Muscle of leg (tissue), 11 donors: ENCODE measurements around the gene KRTAP9-2. TPM values are rescaled to one million over a fixed set of nuclear protein-coding genes. Genes with fewer than 3 reads are reported as not detected.
"Not testable (repeated sequence)": the region's sequence is repeated elsewhere in the genome, so short reads cannot be mapped to it uniquely, and the experiment has no call there.

ENCODE experiments used
- DNase-seq: peaks from one replicate; pipeline ENCODE4 v3.0.0; 2013
- H3K27ac ChIP-seq: one replicate; pipeline ENCODE4 v1.5.1; 2013; ENCODE audit warnings: mild to moderate bottlenecking, low read length, control low read depth
- H3K27me3 ChIP-seq: one replicate; pipeline ENCODE4 v1.6.1; 2013; ENCODE audit warnings: low read length; ENCODE audit not compliant: control insufficient read depth, insufficient read depth
- H3K36me3 ChIP-seq: one replicate; pipeline ENCODE4 v1.6.1; 2013; ENCODE audit warnings: low read length; ENCODE audit not compliant: control insufficient read depth, insufficient read depth
- H3K4me1 ChIP-seq: one replicate; pipeline ENCODE4 v1.6.1; 2013; ENCODE audit warnings: low read length; ENCODE audit not compliant: control insufficient read depth, insufficient read depth
- H3K4me3 ChIP-seq: one replicate; pipeline ENCODE4 v1.5.1; 2013; ENCODE audit warnings: low read length, control low read depth
- H3K9me3 ChIP-seq: replicated peaks from 2 replicates; pipeline ENCODE4 v1.6.1; 2013; ENCODE audit warnings: low read depth, low read length; ENCODE audit not compliant: control insufficient read depth
- WGBS: methylation state at CpG from one replicate; pipeline ENCODE4 v1.1.5; 2013; ENCODE audit warnings: missing lambda C conversion rate; ENCODE audit not compliant: insufficient coverage; 5-methylcytosine and 5-hydroxymethylcytosine counted together
- polyA plus RNA-seq, 8 donors: library from polyadenylated mRNA; unstranded; fragments of 120-200 nt; gene quantifications; one replicate each; pipeline versions ENCODE4 v1.2.1 to v1.2.3, GENCODE V29; 2013; ENCODE audit warnings: inconsistent platforms in 1 of 8, low replicate concordance in 1 of 8; ENCODE audit not compliant: insufficient read length in 8 of 8, insufficient read depth in 1 of 8
- total RNA-seq: library from RNA; stranded (reverse); fragments of 120-200 nt; gene quantifications from one replicate; pipeline ENCODE4 v1.2.4, GENCODE V29; 2013

The KRTAP9-2 gene
- total and polyA plus RNA-seq, 9 donors = not detected

DNA sequence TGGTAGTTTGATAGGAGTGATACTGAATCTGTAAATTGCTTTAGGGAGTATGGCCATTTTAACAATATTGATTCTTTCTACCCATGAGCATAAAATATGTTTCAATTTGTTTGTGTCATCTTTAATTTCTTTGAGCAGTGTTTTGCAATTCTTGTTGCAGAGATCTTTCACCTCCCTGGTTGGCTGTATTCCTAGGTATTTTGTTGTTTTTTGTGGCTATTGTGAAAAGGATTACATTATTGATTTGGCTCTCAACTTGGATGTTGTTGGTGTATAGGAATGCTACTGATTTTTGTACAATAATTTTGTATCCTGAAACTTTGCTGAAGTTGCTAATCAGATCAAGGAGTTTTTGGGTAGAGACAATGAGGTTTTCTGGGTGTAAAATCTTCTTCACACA lies 32.0 kb downstream of the KRTAP9-2 start:
- DNase-seq = no peak
- no peaks in the 10 kb centered on the region for H3K9me3 ChIP-seq
- H3K4me1 ChIP-seq = no peaks in the 10 kb centered on the region
- no peak overlapping the region for H3K4me3 ChIP-seq
- H3K27me3 ChIP-seq = peaks cover 5% of the 10 kb centered on the region
- no peaks in the 10 kb centered on the region for H3K36me3 ChIP-seq
- no peak overlapping the region for H3K27ac ChIP-seq

- 100% methylated on average over 1 of the region's 2 CpGs for WGBS
- Histone ChIP-seq H3K27me3 (no peaks in the 10 kb centered on the region), H3K9me3 (no peaks in the 10 kb centered on the region), H3K27ac (no peak overlapping the region), H3K4me3 (no peak overlapping the region), H3K4me1 (no peaks in the 10 kb centered on the region), H3K36me3 (no peaks in the 10 kb centered on the region)
- DNase-seq = no peak
These were observed 36.8 kb downstream of the KRTAP9-2 start for GRCh38 chr17:41263212-41263611.

- Histone ChIP-seq H3K4me1 (no peaks in the 10 kb centered on the region), H3K9me3 (no peaks in the 10 kb centered on the region), H3K4me3 (no peak overlapping the region), H3K27ac (no peak overlapping the region), H3K36me3 (no peaks in the 10 kb centered on the region), H3K27me3 (no peaks in the 10 kb centered on the region)
- 67% methylated on average over 2 of the region's 3 CpGs for WGBS
- DNase-seq = no peak
These were observed 38.2 kb downstream of the KRTAP9-2 start for GRCh38 chr17:41264599-41264998.

- no peak for DNase-seq
- Histone ChIP-seq H3K4me3 (no peak within 1 kb of the TSS), H3K9me3 (no peaks in the 10 kb centered on the region), H3K27ac (no peak within 1 kb of the TSS), H3K4me1 (no peaks in the 10 kb centered on the region), H3K36me3 (no peaks in the 10 kb centered on the region), H3K27me3 (no peaks in the 10 kb centered on the region)
- WGBS = 80% methylated on average over 1 of the region's 2 CpGs
These were observed 38.6 kb downstream of the KRTAP9-2 start, which contains the start of gene KRTAP9-6 for GRCh38 chr17:41265078-41265477. Gene KRTAP9-6 (plus strand): TSS chr17:41265378. CDS start chr17:41265378, 0 bp downstream.

- WGBS = no CpG with 5 or more reads among the region's 3 CpGs
- Histone ChIP-seq H3K9me3 (no peaks in the 10 kb centered on the region), H3K36me3 (no peaks in the 10 kb centered on the region), H3K27me3 (no peaks in the 10 kb centered on the region), H3K27ac (no peak overlapping the region), H3K4me3 (no peak overlapping the region), H3K4me1 (no peaks in the 10 kb centered on the region)
- no peak for DNase-seq
These were observed 41.3 kb downstream of the KRTAP9-2 start for GRCh38 chr17:41267711-41268110.

DNA sequence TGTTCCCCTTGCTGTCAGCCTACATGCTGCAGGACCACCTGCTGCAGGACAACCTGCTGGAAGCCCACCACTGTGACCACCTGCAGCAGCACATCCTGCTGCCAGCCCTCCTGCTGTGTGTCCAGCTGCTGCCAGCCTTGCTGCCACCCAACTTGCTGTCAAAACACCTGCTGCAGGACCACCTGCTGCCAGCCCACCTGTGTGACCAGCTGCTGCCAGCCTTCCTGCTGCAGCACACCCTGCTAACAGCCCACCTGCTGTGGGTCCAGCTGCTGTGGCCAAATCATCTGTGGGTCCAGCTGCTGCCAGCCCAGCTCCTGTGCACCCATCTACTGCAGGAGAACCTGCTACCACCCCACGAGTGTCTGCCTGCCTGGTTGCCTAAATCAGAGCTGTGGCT lies 44.9 kb downstream of the KRTAP9-2 start:
- H3K4me3 ChIP-seq, H3K27ac ChIP-seq, H3K36me3 ChIP-seq, H3K27me3 ChIP-seq, H3K4me1 ChIP-seq, H3K9me3 ChIP-seq, DNase-seq: not testable (repeated sequence)
- no CpG with 5 or more reads among the region's 1 CpG for WGBS

GRCh38 chr17:41271858-41272257 lies 45.4 kb downstream of the KRTAP9-2 start:
- no peaks in the 10 kb centered on the region for H3K36me3 ChIP-seq
- H3K4me3 ChIP-seq = no peak overlapping the region
- H3K27me3 ChIP-seq = no peaks in the 10 kb centered on the region
- no peak for DNase-seq
- H3K4me1 ChIP-seq = no peaks in the 10 kb centered on the region
- no peak overlapping the region for H3K27ac ChIP-seq
- H3K9me3 ChIP-seq = no peaks in the 10 kb centered on the region
- WGBS = no CpG with 5 or more reads among the region's 1 CpG

- H3K36me3 ChIP-seq, DNase-seq: not testable (repeated sequence)
- WGBS = 76% methylated on average over 3 of the region's 3 CpGs
These were observed 49.3 kb downstream of the KRTAP9-2 start, which contains the start of gene KRTAP9-7 for GRCh38 chr17:41275648-41276190. Gene KRTAP9-7 (plus strand): TSS chr17:41275698. CDS start chr17:41275698, 0 bp downstream.

More at GRCh38 chr17:41275648-41276190, 49.3 kb downstream of the KRTAP9-2 start, which contains the start of gene KRTAP9-7:
- H3K9me3 ChIP-seq, H3K27me3 ChIP-seq, H3K27ac ChIP-seq, H3K4me3 ChIP-seq, H3K4me1 ChIP-seq: not testable (repeated sequence)

Other genes with a start within 250 kb of the KRTAP9-2 start
Only the 30 nearest of the 41 such genes appear.
- not detected for gene KRTAP2-1, start 179.3 kb upstream of the KRTAP9-2 start, total RNA-seq
- gene KRTAP2-1, start 179.3 kb upstream of the KRTAP9-2 start, polyA plus RNA-seq = not detected
- not detected for gene KRTAP2-2, start 171.4 kb upstream of the KRTAP9-2 start, total RNA-seq
- gene KRTAP2-2, start 171.4 kb upstream of the KRTAP9-2 start, polyA plus RNA-seq = not detected
- gene KRTAP2-3, start 166.5 kb upstream of the KRTAP9-2 start, total RNA-seq = not detected
- not detected for gene KRTAP2-3, start 166.5 kb upstream of the KRTAP9-2 start, polyA plus RNA-seq
- gene KRTAP2-4, start 160.8 kb upstream of the KRTAP9-2 start, total RNA-seq = not detected
- not detected for gene KRTAP2-4, start 160.8 kb upstream of the KRTAP9-2 start, polyA plus RNA-seq
- not detected for gene KRTAP4-7, start 142.5 kb upstream of the KRTAP9-2 start, total RNA-seq
- gene KRTAP4-7, start 142.5 kb upstream of the KRTAP9-2 start, polyA plus RNA-seq = not detected
- not detected for gene KRTAP4-8, start 128.5 kb upstream of the KRTAP9-2 start, total RNA-seq
- gene KRTAP4-8, start 128.5 kb upstream of the KRTAP9-2 start, polyA plus RNA-seq = not detected
- gene KRTAP4-16, start 124.4 kb upstream of the KRTAP9-2 start, total RNA-seq = not detected
- gene KRTAP4-16, start 124.4 kb upstream of the KRTAP9-2 start, polyA plus RNA-seq = not detected
- not detected for gene KRTAP4-9, start 121.3 kb upstream of the KRTAP9-2 start, total RNA-seq
- under 1 TPM in 1 of 8 donors, not detected in 7; 0.31 TPM for gene KRTAP4-9, start 121.3 kb upstream of the KRTAP9-2 start, polyA plus RNA-seq
- not detected for gene KRTAP4-11, start 108.3 kb upstream of the KRTAP9-2 start, total RNA-seq
- gene KRTAP4-11, start 108.3 kb upstream of the KRTAP9-2 start, polyA plus RNA-seq = not detected
- not detected for gene KRTAP4-12, start 102.5 kb upstream of the KRTAP9-2 start, total RNA-seq
- gene KRTAP4-12, start 102.5 kb upstream of the KRTAP9-2 start, polyA plus RNA-seq = not detected
- not detected for gene KRTAP4-6, start 86.1 kb upstream of the KRTAP9-2 start, total RNA-seq
- not detected for gene KRTAP4-6, start 86.1 kb upstream of the KRTAP9-2 start, polyA plus RNA-seq
- not detected for gene KRTAP4-5, start 76.8 kb upstream of the KRTAP9-2 start, total RNA-seq
- gene KRTAP4-5, start 76.8 kb upstream of the KRTAP9-2 start, polyA plus RNA-seq = not detected
- not detected for gene KRTAP4-4, start 65.9 kb upstream of the KRTAP9-2 start, total RNA-seq
- gene KRTAP4-4, start 65.9 kb upstream of the KRTAP9-2 start, polyA plus RNA-seq = not detected
- gene KRTAP4-3, start 58.4 kb upstream of the KRTAP9-2 start, total RNA-seq = not detected
- gene KRTAP4-3, start 58.4 kb upstream of the KRTAP9-2 start, polyA plus RNA-seq = not detected
- gene KRTAP4-2, start 48.4 kb upstream of the KRTAP9-2 start, total RNA-seq = not detected
- gene KRTAP4-2, start 48.4 kb upstream of the KRTAP9-2 start, polyA plus RNA-seq = not detected
- gene KRTAP4-1, start 41.7 kb upstream of the KRTAP9-2 start, total RNA-seq = not detected
- not detected for gene KRTAP4-1, start 41.7 kb upstream of the KRTAP9-2 start, polyA plus RNA-seq
- not detected for gene KRTAP9-1, start 36.8 kb upstream of the KRTAP9-2 start, total RNA-seq
- not detected for gene KRTAP9-1, start 36.8 kb upstream of the KRTAP9-2 start, polyA plus RNA-seq
- gene KRTAP9-3, start 5.8 kb downstream of the KRTAP9-2 start, total RNA-seq = not detected
- not detected for gene KRTAP9-3, start 5.8 kb downstream of the KRTAP9-2 start, polyA plus RNA-seq
- gene KRTAP9-8, start 11.4 kb downstream of the KRTAP9-2 start, total RNA-seq = not detected
- not detected for gene KRTAP9-8, start 11.4 kb downstream of the KRTAP9-2 start, polyA plus RNA-seq
- gene KRTAP9-4, start 23.0 kb downstream of the KRTAP9-2 start, total RNA-seq = not detected
- gene KRTAP9-4, start 23.0 kb downstream of the KRTAP9-2 start, polyA plus RNA-seq = not detected
- not detected for gene KRTAP9-9, start 28.7 kb downstream of the KRTAP9-2 start, total RNA-seq
- gene KRTAP9-9, start 28.7 kb downstream of the KRTAP9-2 start, polyA plus RNA-seq = not detected
- gene KRTAP9-6, start 38.7 kb downstream of the KRTAP9-2 start, total RNA-seq = not detected
- under 1 TPM in 5 of 8 donors, not detected in 3; 0.13 to 0.22 (median 0.19) TPM for gene KRTAP9-6, start 38.7 kb downstream of the KRTAP9-2 start, polyA plus RNA-seq
- not detected for gene KRTAP9-7, start 49.0 kb downstream of the KRTAP9-2 start, total RNA-seq
- gene KRTAP9-7, start 49.0 kb downstream of the KRTAP9-2 start, polyA plus RNA-seq = not detected
- gene KRTAP29-1, start 76.2 kb downstream of the KRTAP9-2 start, total RNA-seq = not detected
- not detected for gene KRTAP29-1, start 76.2 kb downstream of the KRTAP9-2 start, polyA plus RNA-seq
- not detected for gene KRTAP16-1, start 82.7 kb downstream of the KRTAP9-2 start, total RNA-seq
- gene KRTAP16-1, start 82.7 kb downstream of the KRTAP9-2 start, polyA plus RNA-seq = not detected
- gene KRTAP17-1, start 89.1 kb downstream of the KRTAP9-2 start, total RNA-seq = not detected
- gene KRTAP17-1, start 89.1 kb downstream of the KRTAP9-2 start, polyA plus RNA-seq = not detected
- not detected for gene KRT33A, start 124.2 kb downstream of the KRTAP9-2 start, total RNA-seq
- gene KRT33A, start 124.2 kb downstream of the KRTAP9-2 start, polyA plus RNA-seq = not detected
- 0.09 TPM for gene KRT33B, start 143.2 kb downstream of the KRTAP9-2 start, total RNA-seq
- under 1 TPM; 0.08 to 0.37 (median 0.19) TPM for gene KRT33B, start 143.2 kb downstream of the KRTAP9-2 start, polyA plus RNA-seq
- not detected for gene KRT34, start 155.7 kb downstream of the KRTAP9-2 start, total RNA-seq
- gene KRT34, start 155.7 kb downstream of the KRTAP9-2 start, polyA plus RNA-seq = not detected
- 3.3 TPM for gene KRT31, start 171.0 kb downstream of the KRTAP9-2 start, total RNA-seq
- 1 to 10 TPM; 3.9 to 6.4 (median 5.7) TPM for gene KRT31, start 171.0 kb downstream of the KRTAP9-2 start, polyA plus RNA-seq